ENCODE measurements around the gene DIS3L2.

DIS3L2 gene

GRCh38 chr2:232211743-232212686 is 250.5 kb downstream of the DIS3L2 start:
- no peak overlapping the region for H2BK120ac ChIP-seq (ENCODE audit: low read depth, low read length)
- no peak overlapping the region for H3K4me3 ChIP-seq (ENCODE audit: low read length in 2 of 2)
- H3K4me2 ChIP-seq (ENCODE audit: insufficient read depth, low read length, poor library complexity, severe bottlenecking): no peak overlapping the region
- peaks cover 6 to 10% of the 10 kb centered on the region in 2 donors for H3K36me3 ChIP-seq (replicated peaks in 1 of 2; ENCODE audit: control insufficient read depth in 2 of 2, insufficient read depth in 2 of 2, low read length in 2 of 2)
- no peaks in the 10 kb centered on the region for H3K79me1 ChIP-seq (ENCODE audit: low read depth, low read length)
- H2AFZ ChIP-seq (ENCODE audit: low read length): no peak overlapping the region
- H2BK15ac ChIP-seq (ENCODE audit: low read length): no peak overlapping the region
- no peak overlapping the region for H4K8ac ChIP-seq (ENCODE audit: low read depth, low read length)
- no peak for DNase-seq (ENCODE audit: low spot score)
- H3K27me3 ChIP-seq (ENCODE audit: control insufficient read depth in 3 of 3, insufficient read depth in 3 of 3, low read depth in 1 of 3, low read length in 3 of 3): no peaks in the 10 kb centered on the region
- H3K18ac ChIP-seq (ENCODE audit: low read length): no peak overlapping the region
- H2AK5ac ChIP-seq (ENCODE audit: low read depth, low read length): no peak overlapping the region
- no peak overlapping the region for H3K23ac ChIP-seq (ENCODE audit: low read depth, low read length, poor library complexity)
- no peak overlapping the region for H3K9ac ChIP-seq (ENCODE audit: low read depth, low read length, poor library complexity)
- H2BK12ac ChIP-seq (ENCODE audit: low read length): no peak overlapping the region
- no CpG with 5 or more reads among the region's 8 CpGs for WGBS, 2 donors (ENCODE audit: extremely low coverage in 2 of 2, insufficient read length in 2 of 2, insufficient replicate concordance in 1 of 2)
- H2BK5ac ChIP-seq (ENCODE audit: low read length): no peak overlapping the region
- H3K27ac ChIP-seq (replicated peaks; ENCODE audit: low read length): no peak overlapping the region
- H4K91ac ChIP-seq (ENCODE audit: low read depth, low read length, poor library complexity): no peak overlapping the region
- H3K9me3 ChIP-seq (replicated peaks in 1 of 2; ENCODE audit: control insufficient read depth in 2 of 2, insufficient read depth in 1 of 2, low read depth in 1 of 2, low read length in 2 of 2): no peaks in the 10 kb centered on the region
- H3K4ac ChIP-seq (ENCODE audit: low read length): no peak overlapping the region
- H3K4me1 ChIP-seq (ENCODE audit: control insufficient read depth in 2 of 2, insufficient read depth in 1 of 2, low read depth in 1 of 2, low read length in 2 of 2): no peaks in the 10 kb centered on the region
- no peak overlapping the region for H3K14ac ChIP-seq (ENCODE audit: low read length)

GRCh38 chr2:232213176-232213575 is 251.7 kb downstream of the DIS3L2 start:
- H3K18ac ChIP-seq (ENCODE audit: low read length): no peak overlapping the region
- H2BK5ac ChIP-seq (ENCODE audit: low read length): no peak overlapping the region
- DNase-seq (ENCODE audit: low spot score): no peak
- peaks cover 6 to 10% of the 10 kb centered on the region in 2 donors for H3K36me3 ChIP-seq (replicated peaks in 1 of 2; ENCODE audit: control insufficient read depth in 2 of 2, insufficient read depth in 2 of 2, low read length in 2 of 2)
- no peak overlapping the region for H3K27ac ChIP-seq (replicated peaks; ENCODE audit: low read length)
- no peak overlapping the region for H3K23ac ChIP-seq (ENCODE audit: low read depth, low read length, poor library complexity)
- WGBS, 2 donors (ENCODE audit: extremely low coverage in 2 of 2, insufficient read length in 2 of 2, insufficient replicate concordance in 1 of 2): no CpG with 5 or more reads among the region's 2 CpGs
- H3K4ac ChIP-seq (ENCODE audit: low read length): no peak overlapping the region
- no peak overlapping the region for H4K8ac ChIP-seq (ENCODE audit: low read depth, low read length)
- no peak overlapping the region for H3K9ac ChIP-seq (ENCODE audit: low read depth, low read length, poor library complexity)
- no peak overlapping the region for H4K91ac ChIP-seq (ENCODE audit: low read depth, low read length, poor library complexity)
- H3K9me3 ChIP-seq (replicated peaks in 1 of 2; ENCODE audit: control insufficient read depth in 2 of 2, insufficient read depth in 1 of 2, low read depth in 1 of 2, low read length in 2 of 2): no peaks in the 10 kb centered on the region
- H3K79me1 ChIP-seq (ENCODE audit: low read depth, low read length): no peaks in the 10 kb centered on the region
- H3K27me3 ChIP-seq (ENCODE audit: control insufficient read depth in 3 of 3, insufficient read depth in 3 of 3, low read depth in 1 of 3, low read length in 3 of 3): no peaks in the 10 kb centered on the region
- H2BK120ac ChIP-seq (ENCODE audit: low read depth, low read length): no peak overlapping the region
- no peak overlapping the region for H3K4me3 ChIP-seq (ENCODE audit: low read length in 2 of 2)
- no peak overlapping the region for H2BK15ac ChIP-seq (ENCODE audit: low read length)
- H2BK12ac ChIP-seq (ENCODE audit: low read length): no peak overlapping the region
- no peak overlapping the region for H2AK5ac ChIP-seq (ENCODE audit: low read depth, low read length)
- no peak overlapping the region for H2AFZ ChIP-seq (ENCODE audit: low read length)
- no peak overlapping the region for H3K14ac ChIP-seq (ENCODE audit: low read length)
- no peak overlapping the region for H3K4me2 ChIP-seq (ENCODE audit: insufficient read depth, low read length, poor library complexity, severe bottlenecking)
- no peaks in the 10 kb centered on the region for H3K4me1 ChIP-seq (ENCODE audit: control insufficient read depth in 2 of 2, insufficient read depth in 1 of 2, low read depth in 1 of 2, low read length in 2 of 2)

GRCh38 chr2:232214053-232214452 is 252.5 kb downstream of the DIS3L2 start:
- H2BK120ac ChIP-seq (ENCODE audit: low read depth, low read length): no peak overlapping the region
- no peak overlapping the region for H3K4me3 ChIP-seq (ENCODE audit: low read length in 2 of 2)
- H2BK15ac ChIP-seq (ENCODE audit: low read length): no peak overlapping the region
- H3K79me1 ChIP-seq (ENCODE audit: low read depth, low read length): no peaks in the 10 kb centered on the region
- peaks cover 6 to 10% of the 10 kb centered on the region in 2 donors for H3K36me3 ChIP-seq (replicated peaks in 1 of 2; ENCODE audit: control insufficient read depth in 2 of 2, insufficient read depth in 2 of 2, low read length in 2 of 2)
- H2AFZ ChIP-seq (ENCODE audit: low read length): no peak overlapping the region
- no peak overlapping the region for H3K23ac ChIP-seq (ENCODE audit: low read depth, low read length, poor library complexity)
- no peak overlapping the region for H4K8ac ChIP-seq (ENCODE audit: low read depth, low read length)
- no peak overlapping the region for H3K18ac ChIP-seq (ENCODE audit: low read length)
- H2AK5ac ChIP-seq (ENCODE audit: low read depth, low read length): no peak overlapping the region
- no CpG with 5 or more reads among the region's 5 CpGs for WGBS, 2 donors (ENCODE audit: extremely low coverage in 2 of 2, insufficient read length in 2 of 2, insufficient replicate concordance in 1 of 2)
- no peak overlapping the region for H4K91ac ChIP-seq (ENCODE audit: low read depth, low read length, poor library complexity)
- no peak overlapping the region for H2BK5ac ChIP-seq (ENCODE audit: low read length)
- no peak for DNase-seq (ENCODE audit: low spot score)
- no peaks in the 10 kb centered on the region for H3K27me3 ChIP-seq (ENCODE audit: control insufficient read depth in 3 of 3, insufficient read depth in 3 of 3, low read depth in 1 of 3, low read length in 3 of 3)
- no peak overlapping the region for H2BK12ac ChIP-seq (ENCODE audit: low read length)
- no peak overlapping the region for H3K14ac ChIP-seq (ENCODE audit: low read length)
- peaks cover 0 to 4% of the 10 kb centered on the region in 2 donors for H3K4me1 ChIP-seq (ENCODE audit: control insufficient read depth in 2 of 2, insufficient read depth in 1 of 2, low read depth in 1 of 2, low read length in 2 of 2)
- no peaks in the 10 kb centered on the region for H3K9me3 ChIP-seq (replicated peaks in 1 of 2; ENCODE audit: control insufficient read depth in 2 of 2, insufficient read depth in 1 of 2, low read depth in 1 of 2, low read length in 2 of 2)
- no peak overlapping the region for H3K9ac ChIP-seq (ENCODE audit: low read depth, low read length, poor library complexity)
- H3K4me2 ChIP-seq (ENCODE audit: insufficient read depth, low read length, poor library complexity, severe bottlenecking): no peak overlapping the region
- H3K4ac ChIP-seq (ENCODE audit: low read length): no peak overlapping the region
- H3K27ac ChIP-seq (replicated peaks; ENCODE audit: low read length): no peak overlapping the region

- no peak for DNase-seq (ENCODE audit: low spot score)
- no peak overlapping the region for H3K27ac ChIP-seq (replicated peaks; ENCODE audit: low read length)
- H3K14ac ChIP-seq (ENCODE audit: low read length): no peak overlapping the region
- no peak overlapping the region for H3K18ac ChIP-seq (ENCODE audit: low read length)
- no peak overlapping the region for H2BK5ac ChIP-seq (ENCODE audit: low read length)
- no peaks in the 10 kb centered on the region for H3K79me1 ChIP-seq (ENCODE audit: low read depth, low read length)
- no peak overlapping the region for H3K9ac ChIP-seq (ENCODE audit: low read depth, low read length, poor library complexity)
- H2BK120ac ChIP-seq (ENCODE audit: low read depth, low read length): no peak overlapping the region
- no peak overlapping the region for H3K4me2 ChIP-seq (ENCODE audit: insufficient read depth, low read length, poor library complexity, severe bottlenecking)
- no peak overlapping the region for H2AK5ac ChIP-seq (ENCODE audit: low read depth, low read length)
- H3K9me3 ChIP-seq (replicated peaks in 1 of 2; ENCODE audit: control insufficient read depth in 2 of 2, insufficient read depth in 1 of 2, low read depth in 1 of 2, low read length in 2 of 2): no peaks in the 10 kb centered on the region
- H3K27me3 ChIP-seq (ENCODE audit: control insufficient read depth in 3 of 3, insufficient read depth in 3 of 3, low read depth in 1 of 3, low read length in 3 of 3): no peaks in the 10 kb centered on the region
- H3K36me3 ChIP-seq (replicated peaks in 1 of 2; ENCODE audit: control insufficient read depth in 2 of 2, insufficient read depth in 2 of 2, low read length in 2 of 2): no peaks in the 10 kb centered on the region
- H2BK12ac ChIP-seq (ENCODE audit: low read length): no peak overlapping the region
- H2BK15ac ChIP-seq (ENCODE audit: low read length): no peak overlapping the region
- no CpG with 5 or more reads among the region's 3 CpGs for WGBS, 2 donors (ENCODE audit: extremely low coverage in 2 of 2, insufficient read length in 2 of 2, insufficient replicate concordance in 1 of 2)
- no peak overlapping the region for H2AFZ ChIP-seq (ENCODE audit: low read length)
- no peak overlapping the region for H4K91ac ChIP-seq (ENCODE audit: low read depth, low read length, poor library complexity)
- peaks cover 0 to 4% of the 10 kb centered on the region in 2 donors for H3K4me1 ChIP-seq (ENCODE audit: control insufficient read depth in 2 of 2, insufficient read depth in 1 of 2, low read depth in 1 of 2, low read length in 2 of 2)
- no peak overlapping the region for H3K4me3 ChIP-seq (ENCODE audit: low read length in 2 of 2)
- H4K8ac ChIP-seq (ENCODE audit: low read depth, low read length): no peak overlapping the region
- H3K4ac ChIP-seq (ENCODE audit: low read length): no peak overlapping the region
- no peak overlapping the region for H3K23ac ChIP-seq (ENCODE audit: low read depth, low read length, poor library complexity)
Observed at GRCh38 chr2:232216028-232216427, 254.5 kb downstream of the DIS3L2 start.
